B cell (primary cell): ENCODE data around the gene PDZD8. TPM values are rescaled to one million over a fixed set of nuclear protein-coding genes. Genes with fewer than 3 reads are reported as not detected.

Experiments
- ATAC-seq: fragments of 200-7000 bp; cut with Tn5 transposase; one replicate; pipeline ENCODE4 v1.10.0; 2021; ENCODE audit warnings: low read depth, mild to moderate bottlenecking, moderate number of reproducible peaks, moderate library complexity
- CTCF ChIA-PET: fragments of 350-600 bp; sonication (Branson Sonifier 250); formaldehyde crosslinking; loops from one replicate; lab custom pipeline; 2021; ENCODE audit warnings: antibody characterized with exemption, inconsistent platforms; lab: Charles Lee
- POLR2A ChIA-PET: fragments of 350-600 bp; sonication (Branson Sonifier 250); formaldehyde crosslinking; loops from one replicate; lab custom pipeline; 2021; ENCODE audit warnings: antibody characterized with exemption; lab: Charles Lee
- DNase-seq: peaks from one replicate; pipeline ENCODE4 v3.0.0; 2013
- H2AFZ ChIP-seq: 2 replicates; pipeline ENCODE4 v1.6.1; 2012; ENCODE audit warnings: mild to moderate bottlenecking, low read depth, low read length; ENCODE audit not compliant: insufficient read depth, poor library complexity, severe bottlenecking
- H3K27ac ChIP-seq, 2 donors: 1 replicate in 1 of 2; 2 replicates in 1 of 2; pipeline ENCODE4 v1.5.1; 2012 to 2013; ENCODE audit warnings: low read length in 2 of 2, mild to moderate bottlenecking in 2 of 2, moderate library complexity in 1 of 2
- H3K27me3 ChIP-seq, 4 experiments: fragments of 200-600 bp in 1 of 4; sonication (generic) in 1 of 4; replicated peaks in 1 of 4; 1 replicate in 2 of 4; 2 replicates in 2 of 4; pipeline versions ENCODE4 v1.6.1 to v1.7.0; 2013 to 2016; ENCODE audit warnings: low read length in 3 of 4, mild to moderate bottlenecking in 2 of 4, mixed read lengths in 1 of 4, moderate library complexity in 1 of 4; ENCODE audit not compliant: insufficient read depth in 4 of 4, control insufficient read depth in 3 of 4; ENCODE audit errors: control extremely low read depth in 1 of 4
- H3K36me3 ChIP-seq, 2 experiments: replicated peaks in 1 of 2; 1 replicate in 1 of 2; 2 replicates in 1 of 2; pipeline versions ENCODE4 v1.6.1 to v1.7.1; 2013; ENCODE audit warnings: low read length in 1 of 2; ENCODE audit not compliant: insufficient read depth in 2 of 2, control insufficient read depth in 1 of 2; ENCODE audit errors: control extremely low read depth in 1 of 2, extremely low read depth in 1 of 2
- H3K4me1 ChIP-seq, 2 donors: fragments of 200-600 bp in 1 of 2; sonication (generic) in 1 of 2; 1 replicate in 1 of 2; 2 replicates in 1 of 2; pipeline versions ENCODE4 v1.5.1 to v1.6.1; 2013 to 2017; ENCODE audit warnings: low read length in 2 of 2; ENCODE audit not compliant: control insufficient read depth in 2 of 2, insufficient read depth in 2 of 2
- H3K4me2 ChIP-seq: replicated peaks from 2 replicates; pipeline ENCODE3; 2012; ENCODE audit warnings: mild to moderate bottlenecking, low read depth, low read length; ENCODE audit not compliant: poor library complexity, severe bottlenecking
- H3K4me3 ChIP-seq, 5 experiments: fragments of 200-600 bp in 1 of 5; sonication (generic) in 1 of 5; 1 replicate in 3 of 5; 2 replicates in 2 of 5; pipeline versions ENCODE4 v1.5.1 to v1.7.0; 2011 to 2016; ENCODE audit warnings: low read length in 4 of 5, mild to moderate bottlenecking in 4 of 5, low read depth in 2 of 5, control low read depth in 1 of 5, moderate library complexity in 1 of 5; ENCODE audit not compliant: insufficient read depth in 1 of 5; ENCODE audit errors: control extremely low read depth in 1 of 5, extremely low read depth in 1 of 5
- H3K79me2 ChIP-seq: fragments of 200-600 bp; sonication (generic); one replicate; pipeline ENCODE4 v1.6.0; 2016; ENCODE audit warnings: low read length; ENCODE audit not compliant: control insufficient read depth, insufficient read depth
- H3K9ac ChIP-seq: fragments of 200-600 bp; sonication (generic); 2 replicates; pipeline ENCODE4 v1.6.1; 2017; ENCODE audit warnings: mild to moderate bottlenecking, low read length, moderate library complexity
- H3K9me3 ChIP-seq, 3 donors: one replicate each; pipeline versions ENCODE4 v1.6.1 to v1.7.1; 2013; ENCODE audit warnings: low read length in 2 of 3; ENCODE audit not compliant: control insufficient read depth in 2 of 3, insufficient read depth in 1 of 3; ENCODE audit errors: control extremely low read depth in 1 of 3
- H4K20me1 ChIP-seq: 2 replicates; pipeline ENCODE4 v1.6.0; 2012; ENCODE audit warnings: mild to moderate bottlenecking, low read length; ENCODE audit not compliant: insufficient read depth, control insufficient read depth, poor library complexity, severe bottlenecking
- H3K27ac Mint-ChIP-seq: one replicate; pipeline ENCODE4 v1.8.0; 2021; ENCODE audit warnings: mixed read lengths
- H3K27me3 Mint-ChIP-seq: one replicate; pipeline ENCODE4 v1.8.0; 2021; ENCODE audit warnings: mixed read lengths
- H3K4me1 Mint-ChIP-seq: one replicate; pipeline ENCODE4 v1.8.0; 2021; ENCODE audit warnings: mixed read lengths
- H3K4me3 Mint-ChIP-seq: one replicate; pipeline ENCODE4 v1.8.0; 2021; ENCODE audit warnings: mixed read lengths
- H3K9me3 Mint-ChIP-seq: one replicate; pipeline ENCODE4 v1.8.0; 2022; ENCODE audit warnings: mixed read lengths; ENCODE audit not compliant: insufficient read depth
- CTCF ChIP-seq: fragments of 200-600 bp; IDR thresholded peaks from one replicate; pipeline ENCODE4 v1.8.0; 2022; ENCODE audit warnings: antibody characterized with exemption, mild to moderate bottlenecking
- EZH2 ChIP-seq: IDR thresholded peaks from 2 replicates; pipeline ENCODE4 v1.6.1; 2012; ENCODE audit warnings: borderline replicate concordance, low read depth, mild to moderate bottlenecking, moderate library complexity, low read length; ENCODE audit not compliant: insufficient read depth, poor library complexity, severe bottlenecking
- WGBS: methylation state at CpG from one replicate; pipeline ENCODE4 v1.1.5; 2013; ENCODE audit warnings: missing lambda C conversion rate; ENCODE audit not compliant: insufficient coverage; 5-methylcytosine and 5-hydroxymethylcytosine counted together
- intact Hi-C: fragments of 100-400 bp; cut with micrococcal nuclease; formaldehyde crosslinking; loops from one replicate; pipeline ENCODE4 v1.10.0; 2022
- polyA plus RNA-seq: library from polyadenylated mRNA; depleted of rRNA; stranded (reverse); fragments of >200 nt; gene quantifications from 2 replicates; pipeline ENCODE4 v1.2.3, GENCODE V29; 2012
- total RNA-seq, 2 donors: library from RNA; stranded (reverse); fragments of 120-200 nt in 1 of 2; gene quantifications; 1 replicate in 1 of 2; 2 replicates in 1 of 2; pipeline versions ENCODE4 v1.2.3 to v1.2.4, GENCODE V29; 2013 to 2022

The PDZD8 gene
- total and polyA plus RNA-seq, 2 donors (not counting 1 experiment from before 2014, with no cell fraction given), result 4.9 to 13.2 TPM

DNA sequence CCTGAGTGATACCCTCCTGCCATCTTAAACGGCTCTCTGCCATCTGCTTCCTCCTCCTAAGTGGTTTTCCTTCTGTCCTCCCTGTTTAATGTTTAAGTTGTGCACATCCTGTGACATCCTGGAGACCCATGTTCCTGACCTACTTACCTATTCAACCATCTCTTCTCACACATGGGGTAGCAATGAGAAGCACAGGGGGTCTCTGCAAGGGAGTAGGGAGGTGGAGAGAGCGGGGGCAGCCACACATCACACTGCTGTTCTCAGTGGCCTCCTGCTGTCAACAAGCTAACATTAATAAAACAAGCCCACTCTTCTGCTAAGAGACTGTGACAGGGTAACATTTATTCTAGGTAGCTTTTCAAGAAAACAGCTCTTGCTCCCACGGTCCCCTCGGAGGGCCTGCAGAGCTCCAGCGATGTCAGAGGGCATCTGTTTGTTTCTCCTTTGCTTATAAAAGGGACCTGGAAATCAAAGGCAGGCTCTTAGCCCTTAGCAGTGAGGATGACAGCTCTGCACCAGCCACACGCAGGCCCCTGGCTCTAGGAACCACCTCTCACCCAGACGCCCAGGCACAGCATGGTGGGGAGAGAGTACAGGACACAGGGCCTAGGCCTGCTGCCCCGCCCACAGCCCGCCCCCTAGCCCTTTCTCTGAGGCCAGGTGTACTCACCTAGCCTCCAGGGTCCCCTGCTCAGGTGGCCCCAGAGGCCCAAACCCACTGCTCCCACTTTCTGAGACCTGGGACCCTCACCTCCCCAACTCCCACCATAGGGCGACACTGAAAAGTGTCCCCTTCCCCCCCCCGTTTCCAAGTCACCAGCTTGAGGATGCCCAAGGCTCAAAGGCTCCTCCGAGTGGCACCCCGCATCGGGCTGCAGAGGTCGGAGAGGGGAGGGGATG, 135.3 kb downstream of the PDZD8 start:
- Histone ChIP-seq H3K4me3 (no peak overlapping the region), H3K27me3 (peaks cover 0 to 46% (median 9%) of the 10 kb centered on the region in 4 experiments), H3K27ac (no peak overlapping the region), H3K9me3 (peaks cover 1 to 35% (median 12%) of the 10 kb centered on the region in 3 donors), H3K36me3 (no peaks in the 10 kb centered on the region), H3K4me2 (no peak overlapping the region), H3K9ac (no peak overlapping the region), H4K20me1 (no peaks in the 10 kb centered on the region), H2AFZ (no peak overlapping the region), H3K4me1 (peaks cover 0 to 3% of the 10 kb centered on the region in 2 donors), H3K79me2 (no peaks in the 10 kb centered on the region)
- H3K27ac Mint-ChIP-seq, result no peak overlapping the region
- TF ChIP-seq CTCF (no peak), EZH2 (no peak)
- ATAC-seq (no peak), DNase-seq (no peak)
- no peak overlapping the region for H3K4me3 Mint-ChIP-seq
- 76% methylated on average over 8 of the region's 15 CpGs for WGBS
- ChIA-PET CTCF (no interaction called here), POLR2A (no interaction called here)
- intact Hi-C loops, result no loop called here
- peaks cover 26% of the 10 kb centered on the region for H3K27me3 Mint-ChIP-seq
- H3K4me1 Mint-ChIP-seq, result peaks cover 3% of the 10 kb centered on the region
- H3K9me3 Mint-ChIP-seq, result peaks cover 7% of the 10 kb centered on the region

DNA sequence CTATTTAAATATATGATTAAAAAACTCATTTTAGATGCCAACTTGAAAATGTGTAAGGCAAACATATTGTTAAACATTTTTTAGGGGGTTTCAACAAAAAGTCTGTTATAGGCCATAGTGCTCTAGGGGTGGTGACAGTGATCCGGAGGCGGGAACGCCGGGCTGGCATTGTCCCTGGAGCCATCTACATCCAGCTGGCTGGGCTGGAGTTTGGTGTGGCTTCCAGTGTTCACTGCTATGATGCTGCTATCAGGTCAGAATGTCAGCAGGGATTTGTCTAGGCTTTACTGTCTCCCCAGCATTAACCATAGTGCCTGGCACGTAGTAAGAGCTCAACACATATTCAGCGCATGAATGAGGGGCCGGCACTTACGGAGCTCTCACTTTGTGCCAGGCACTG, 136.2 kb downstream of the PDZD8 start:
- Histone ChIP-seq H3K4me1 (peaks cover 0 to 3% of the 10 kb centered on the region in 2 donors), H3K4me2 (no peak overlapping the region), H2AFZ (no peak overlapping the region), H3K9me3 (peaks cover 1 to 35% (median 12%) of the 10 kb centered on the region in 3 donors), H3K4me3 (no peak overlapping the region), H3K27me3 (peaks cover 0 to 41% (median 9%) of the 10 kb centered on the region in 4 experiments), H3K36me3 (no peaks in the 10 kb centered on the region), H3K79me2 (no peaks in the 10 kb centered on the region), H3K27ac (no peak overlapping the region), H3K9ac (no peak overlapping the region), H4K20me1 (no peaks in the 10 kb centered on the region)
- WGBS, result 100% methylated on average over 8 of the region's 8 CpGs
- ATAC-seq (no peak), DNase-seq (no peak)
- no peak overlapping the region for H3K27ac Mint-ChIP-seq
- ChIA-PET CTCF (no interaction called here), POLR2A (no interaction called here)
- H3K4me1 Mint-ChIP-seq, result peaks cover 3% of the 10 kb centered on the region
- no peak overlapping the region for H3K4me3 Mint-ChIP-seq
- H3K9me3 Mint-ChIP-seq, result peaks cover 7% of the 10 kb centered on the region
- intact Hi-C loops, result no loop called here
- TF ChIP-seq EZH2 (no peak), CTCF (no peak)
- H3K27me3 Mint-ChIP-seq, result peaks cover 26% of the 10 kb centered on the region
